CD14-positive monocyte (primary cell): Measurements from ENCODE around the gene KCNK1. TPM values are rescaled to one million over a fixed set of nuclear protein-coding genes. Genes with fewer than 3 reads are reported as not detected.

ENCODE experiments used
- DNase-seq, 3 donors: peaks; one replicate each; pipeline ENCODE4 v3.0.0-alpha.2; 2011 to 2022
- H2AFZ ChIP-seq: 2 replicates; pipeline ENCODE4 v1.6.0; 2012; ENCODE audit warnings: mild to moderate bottlenecking, low read depth, low read length, inconsistent platforms; ENCODE audit not compliant: insufficient read depth, poor library complexity, severe bottlenecking
- H3K27ac ChIP-seq, 2 donors: 1 replicate in 1 of 2; 2 replicates in 1 of 2; pipeline ENCODE4 v1.5.1; 2012 to 2013; ENCODE audit warnings: low read length in 2 of 2, control low read depth in 1 of 2, inconsistent platforms in 1 of 2, low read depth in 1 of 2, mild to moderate bottlenecking in 1 of 2
- H3K27me3 ChIP-seq, 2 donors: one replicate each; pipeline versions ENCODE4 v1.6.0 to v1.6.1; 2011 to 2013; ENCODE audit warnings: low read length in 2 of 2; ENCODE audit not compliant: control insufficient read depth in 2 of 2, insufficient read depth in 2 of 2
- H3K36me3 ChIP-seq, 2 donors: replicated peaks in 1 of 2; 1 replicate in 1 of 2; 2 replicates in 1 of 2; pipeline versions ENCODE4 v1.5.1 to v1.6.1; 2012 to 2013; ENCODE audit warnings: low read length in 2 of 2, control low read depth in 1 of 2, inconsistent platforms in 1 of 2, mild to moderate bottlenecking in 1 of 2; ENCODE audit not compliant: insufficient read depth in 2 of 2, control insufficient read depth in 1 of 2
- H3K4me1 ChIP-seq, 2 donors: 1 replicate in 1 of 2; 2 replicates in 1 of 2; pipeline versions ENCODE4 v1.5.1 to v1.6.1; 2012 to 2013; ENCODE audit warnings: low read length in 2 of 2, control low read depth in 1 of 2, inconsistent platforms in 1 of 2, mild to moderate bottlenecking in 1 of 2, moderate library complexity in 1 of 2; ENCODE audit not compliant: insufficient read depth in 2 of 2, control insufficient read depth in 1 of 2
- H3K4me2 ChIP-seq: replicated peaks from 2 replicates; pipeline ENCODE3; 2012; ENCODE audit warnings: low read length, moderate library complexity, mild to moderate bottlenecking; ENCODE audit not compliant: poor library complexity, severe bottlenecking; ENCODE audit errors: extremely low read depth
- H3K4me3 ChIP-seq, 3 experiments: fragments of 200-600 bp in 1 of 3; sonication (generic) in 1 of 3; replicated peaks in 1 of 3; 1 replicate in 2 of 3; 2 replicates in 1 of 3; pipeline ENCODE4 v1.5.1; 2011 to 2013; ENCODE audit warnings: low read length in 3 of 3, mild to moderate bottlenecking in 3 of 3, control low read depth in 2 of 3, low read depth in 2 of 3, inconsistent platforms in 1 of 3, moderate library complexity in 1 of 3
- H3K79me2 ChIP-seq: 2 replicates; pipeline ENCODE4 v1.6.0; 2012; ENCODE audit warnings: mild to moderate bottlenecking, control low read depth, inconsistent platforms, low read length, moderate library complexity; ENCODE audit not compliant: insufficient read depth
- H3K9ac ChIP-seq: 2 replicates; pipeline ENCODE4 v1.6.0; 2017; ENCODE audit warnings: low read length, mild to moderate bottlenecking; ENCODE audit not compliant: insufficient read depth, poor library complexity, severe bottlenecking
- H3K9me3 ChIP-seq, 2 donors: replicated peaks in 1 of 2; 1 replicate in 1 of 2; 2 replicates in 1 of 2; pipeline versions ENCODE4 v1.5.1 to v1.6.1; 2012 to 2013; ENCODE audit warnings: low read length in 2 of 2, control low read depth in 1 of 2; ENCODE audit not compliant: control insufficient read depth in 1 of 2, insufficient read depth in 1 of 2
- H4K20me1 ChIP-seq: 2 replicates; pipeline ENCODE4 v1.6.0; 2012; ENCODE audit warnings: mild to moderate bottlenecking, low read length, control low read depth, moderate library complexity; ENCODE audit not compliant: insufficient read depth
- H3K27ac Mint-ChIP-seq, 7 donors: one replicate each; pipeline ENCODE4 v1.8.0; 2020; ENCODE audit warnings: mild to moderate bottlenecking in 7 of 7, mixed read lengths in 7 of 7, moderate library complexity in 6 of 7, inconsistent platforms in 2 of 7
- H3K27me3 Mint-ChIP-seq, 3 donors: one replicate each; pipeline ENCODE4 v1.8.0; 2021 to 2022; ENCODE audit warnings: low read depth in 3 of 3, mild to moderate bottlenecking in 3 of 3, mixed read lengths in 3 of 3, moderate library complexity in 3 of 3, inconsistent platforms in 1 of 3
- H3K36me3 Mint-ChIP-seq, 2 donors: one replicate each; pipeline ENCODE4 v1.8.0; 2020; ENCODE audit warnings: mixed read lengths in 2 of 2, inconsistent platforms in 1 of 2, mild to moderate bottlenecking in 1 of 2
- H3K4me1 Mint-ChIP-seq: one replicate; pipeline ENCODE4 v1.8.0; 2020; ENCODE audit warnings: mild to moderate bottlenecking, mixed read lengths
- H3K4me3 Mint-ChIP-seq, 2 donors: one replicate each; pipeline ENCODE4 v1.8.0; 2020; ENCODE audit warnings: mild to moderate bottlenecking in 2 of 2, mixed read lengths in 2 of 2, moderate library complexity in 1 of 2
- H3K9me3 Mint-ChIP-seq, 7 donors: one replicate each; pipeline ENCODE4 v1.8.0; 2020 to 2022; ENCODE audit warnings: mixed read lengths in 7 of 7, mild to moderate bottlenecking in 6 of 7, moderate library complexity in 6 of 7, inconsistent platforms in 2 of 7
- CTCF ChIP-seq: fragments of 200-600 bp; IDR thresholded peaks from one replicate; pipeline ENCODE4 v1.8.0; 2022; ENCODE audit warnings: antibody characterized with exemption, mild to moderate bottlenecking
- WGBS: methylation state at CpG from one replicate; pipeline ENCODE4 v1.1.5; 2013; ENCODE audit warnings: missing lambda C conversion rate; ENCODE audit not compliant: insufficient coverage; 5-methylcytosine and 5-hydroxymethylcytosine counted together
- intact Hi-C, 2 donors: fragments of 100-400 bp; cut with micrococcal nuclease; formaldehyde crosslinking; loops; one replicate each; pipeline versions ENCODE4 v1.15.0 to v1.15.1; 2023
- polyA plus RNA-seq, 3 donors: library from polyadenylated mRNA; depleted of rRNA in 1 of 3; unstranded in 2 of 3; stranded (reverse) in 1 of 3; fragments of 300-500 nt in 2 of 3; fragments of >200 nt in 1 of 3; fragmentation: Illumina TruSeq in 2 of 3; gene quantifications; 1 replicate in 2 of 3; 2 replicates in 1 of 3; pipeline ENCODE4 v1.2.3, GENCODE V29; 2012 to 2021

KCNK1 gene
- polyA plus RNA-seq, 3 donors = not detected

DNA sequence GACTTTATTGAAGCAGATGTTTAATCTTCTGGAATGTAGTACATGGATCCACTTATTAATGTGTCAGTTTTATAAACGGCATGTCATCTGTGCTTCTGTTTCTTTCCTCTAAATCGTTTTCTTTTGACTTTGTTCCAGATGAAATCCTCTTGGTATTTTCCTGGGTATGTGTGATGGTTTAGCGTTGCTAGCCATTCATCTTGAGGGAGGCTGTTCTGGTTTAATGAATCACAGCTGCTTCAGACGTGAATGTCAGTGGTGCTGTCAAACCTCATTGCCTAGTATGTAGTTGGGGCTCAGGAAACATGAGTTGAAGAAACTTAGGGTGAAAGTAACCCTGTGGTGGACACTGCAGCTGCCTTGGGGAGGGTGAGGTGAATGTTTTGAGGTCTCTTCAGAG, 33.2 kb downstream of the KCNK1 start:
- no peaks in the 10 kb centered on the region for H3K36me3 ChIP-seq
- H3K4me2 ChIP-seq = no peak overlapping the region
- Mint-ChIP-seq H3K27ac (no peak overlapping the region), H3K36me3 (no peaks in the 10 kb centered on the region), H3K4me3 (no peak overlapping the region), H3K27me3 (peaks cover 0 to 3% (median 1%) of the 10 kb centered on the region in 3 donors), H3K4me1 (no peaks in the 10 kb centered on the region), H3K9me3 (peaks cover 0 to 10% (median 1%) of the 10 kb centered on the region in 7 donors)
- no peaks in the 10 kb centered on the region for H4K20me1 ChIP-seq
- H3K4me1 ChIP-seq = no peaks in the 10 kb centered on the region
- TF ChIP-seq CTCF = no peak
- H3K9me3 ChIP-seq = no peaks in the 10 kb centered on the region
- WGBS = 88% methylated on average over 4 of the region's 4 CpGs
- H3K27ac ChIP-seq = no peak overlapping the region
- no peak overlapping the region for H3K9ac ChIP-seq
- no peak for DNase-seq
- intact Hi-C loops = no loop called here
- H3K27me3 ChIP-seq = no peaks in the 10 kb centered on the region
- no peak overlapping the region for H3K4me3 ChIP-seq
- H3K79me2 ChIP-seq = no peaks in the 10 kb centered on the region
- no peak overlapping the region for H2AFZ ChIP-seq

DNA sequence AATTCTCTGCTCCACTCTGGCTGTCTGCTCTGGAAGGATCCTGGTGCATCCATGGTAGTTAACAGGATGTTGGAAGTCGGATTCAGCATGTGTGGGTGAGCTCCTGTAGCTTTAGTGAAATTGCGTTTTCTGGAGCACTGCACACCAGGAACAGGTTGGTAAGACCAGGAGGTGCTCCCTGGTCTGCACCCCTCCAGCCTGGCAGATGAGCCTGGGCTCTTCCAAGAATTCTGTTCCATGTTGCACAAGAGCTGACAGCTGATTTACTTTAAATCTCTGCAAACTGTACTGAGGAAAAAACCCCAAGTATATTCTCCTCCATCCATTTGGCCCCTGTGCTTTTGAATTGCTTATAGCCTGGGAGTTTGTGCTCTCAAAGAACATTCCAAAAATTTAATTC, 33.7 kb downstream of the KCNK1 start:
- no peak overlapping the region for H3K4me2 ChIP-seq
- TF ChIP-seq CTCF = no peak
- intact Hi-C loops = no loop called here

More for the DNA sequence above, 33.7 kb downstream of the KCNK1 start:
- no peak for DNase-seq
- H2AFZ ChIP-seq = no peak overlapping the region
- no peak overlapping the region for H3K27ac Mint-ChIP-seq
- no peaks in the 10 kb centered on the region for H3K79me2 ChIP-seq
- no peak overlapping the region for H3K4me3 Mint-ChIP-seq
- H3K36me3 ChIP-seq = no peaks in the 10 kb centered on the region
- no peak overlapping the region for H3K27ac ChIP-seq
- no peak overlapping the region for H3K9ac ChIP-seq
- H3K9me3 Mint-ChIP-seq = peaks cover 0 to 10% (median 1%) of the 10 kb centered on the region in 7 donors
- WGBS = 94% methylated on average over 2 of the region's 2 CpGs
- no peaks in the 10 kb centered on the region for H3K27me3 ChIP-seq
- H3K9me3 ChIP-seq = no peaks in the 10 kb centered on the region
- H3K4me1 ChIP-seq = no peaks in the 10 kb centered on the region
- no peak overlapping the region for H3K4me3 ChIP-seq
- no peaks in the 10 kb centered on the region for H3K4me1 Mint-ChIP-seq
- no peaks in the 10 kb centered on the region for H3K36me3 Mint-ChIP-seq
- H3K27me3 Mint-ChIP-seq = peaks cover 0 to 3% (median 1%) of the 10 kb centered on the region in 3 donors
- H4K20me1 ChIP-seq = no peaks in the 10 kb centered on the region
